Measurements from ENCODE around the gene SRRT. TPM values are rescaled to one million over a fixed set of nuclear protein-coding genes. Genes with fewer than 3 reads are reported as not detected.
A peak's percentile ranks its signal among the peaks of the same experiment; 100 is the strongest.

Gene SRRT
- total and polyA plus RNA-seq, 10 of the 15 experiments (the other 5 are each of a cell fraction or from before 2014, with no cell fraction given), result 11.1 to 254 (median 111) TPM

DNA sequence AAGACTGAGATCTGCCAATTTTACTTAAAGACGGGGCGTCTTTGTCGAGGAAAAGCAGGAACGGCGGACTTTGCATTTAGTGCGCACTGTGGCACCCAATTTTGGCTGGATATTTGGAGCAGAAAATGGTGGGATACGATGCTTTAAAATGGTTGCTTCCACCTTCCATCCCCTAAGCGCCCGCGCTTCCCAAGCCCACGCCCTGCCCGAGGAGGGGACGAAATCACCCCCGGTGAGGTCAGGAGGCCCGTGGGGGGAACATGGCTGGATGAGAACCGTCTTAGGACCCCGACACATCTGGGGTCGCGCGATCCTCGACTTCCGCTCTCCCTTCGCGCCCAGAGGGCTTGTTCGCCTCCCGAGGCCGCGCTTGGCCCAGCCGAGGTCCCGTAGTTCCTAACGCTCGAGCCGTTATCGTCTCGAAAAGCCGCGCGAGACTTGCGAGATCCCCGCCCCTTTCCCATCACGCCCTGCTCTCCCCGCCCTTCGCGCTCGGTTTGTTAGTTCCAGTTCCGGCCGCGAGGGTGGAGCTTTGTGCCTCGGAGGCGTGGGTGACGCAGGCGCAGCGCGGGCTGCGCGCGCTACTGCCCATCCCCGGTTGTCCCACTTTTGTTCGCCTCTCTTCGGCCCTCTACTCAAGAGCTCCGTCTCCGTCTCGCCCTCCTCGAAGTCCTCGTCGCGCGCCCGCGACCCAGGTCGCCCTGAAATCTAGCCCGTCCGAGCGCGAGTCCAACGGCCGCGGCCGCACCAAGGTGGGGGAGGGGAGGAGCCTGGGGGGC lies at the start of gene SRRT (continued):
- TF ChIP-seq SUPT20H (IDR thresholded peaks at IDR 0.05; ENCODE audit: borderline replicate concordance, control insufficient read depth, low read depth, low read length), result no peak
- TF ChIP-seq EGR1 (IDR thresholded peaks at IDR 0.05; ENCODE audit: borderline replicate concordance in 1 of 2, low read depth in 2 of 2, low read length in 2 of 2), result peak in 1 of 2 experiments; percentile 22; a peak in 1 of 3 replicates
- TF ChIP-seq SREBF2 (IDR thresholded peaks at IDR 0.05; ENCODE audit: low read length), result no peak
- TF ChIP-seq CHD1 (IDR thresholded peaks at IDR 0.05; ENCODE audit: low read depth, low read length), result 0 out of 2 replicates have a peak, but pooled peaks have one; percentile 27
- TF ChIP-seq NFXL1 (IDR thresholded peaks at IDR 0.05; ENCODE audit: borderline replicate concordance), result no peak
- TF ChIP-seq BACH1 (IDR thresholded peaks at IDR 0.05; ENCODE audit: borderline replicate concordance), result peak; percentile 62; the same call in 1 of the 2 replicates
- peak; percentile 70 for TF ChIP-seq LARP7 (IDR thresholded peaks at IDR 0.05)
- no peak for TF ChIP-seq RFX5 (IDR thresholded peaks at IDR 0.05; ENCODE audit: low read depth, low read length)
- TF ChIP-seq, protein P1, sequence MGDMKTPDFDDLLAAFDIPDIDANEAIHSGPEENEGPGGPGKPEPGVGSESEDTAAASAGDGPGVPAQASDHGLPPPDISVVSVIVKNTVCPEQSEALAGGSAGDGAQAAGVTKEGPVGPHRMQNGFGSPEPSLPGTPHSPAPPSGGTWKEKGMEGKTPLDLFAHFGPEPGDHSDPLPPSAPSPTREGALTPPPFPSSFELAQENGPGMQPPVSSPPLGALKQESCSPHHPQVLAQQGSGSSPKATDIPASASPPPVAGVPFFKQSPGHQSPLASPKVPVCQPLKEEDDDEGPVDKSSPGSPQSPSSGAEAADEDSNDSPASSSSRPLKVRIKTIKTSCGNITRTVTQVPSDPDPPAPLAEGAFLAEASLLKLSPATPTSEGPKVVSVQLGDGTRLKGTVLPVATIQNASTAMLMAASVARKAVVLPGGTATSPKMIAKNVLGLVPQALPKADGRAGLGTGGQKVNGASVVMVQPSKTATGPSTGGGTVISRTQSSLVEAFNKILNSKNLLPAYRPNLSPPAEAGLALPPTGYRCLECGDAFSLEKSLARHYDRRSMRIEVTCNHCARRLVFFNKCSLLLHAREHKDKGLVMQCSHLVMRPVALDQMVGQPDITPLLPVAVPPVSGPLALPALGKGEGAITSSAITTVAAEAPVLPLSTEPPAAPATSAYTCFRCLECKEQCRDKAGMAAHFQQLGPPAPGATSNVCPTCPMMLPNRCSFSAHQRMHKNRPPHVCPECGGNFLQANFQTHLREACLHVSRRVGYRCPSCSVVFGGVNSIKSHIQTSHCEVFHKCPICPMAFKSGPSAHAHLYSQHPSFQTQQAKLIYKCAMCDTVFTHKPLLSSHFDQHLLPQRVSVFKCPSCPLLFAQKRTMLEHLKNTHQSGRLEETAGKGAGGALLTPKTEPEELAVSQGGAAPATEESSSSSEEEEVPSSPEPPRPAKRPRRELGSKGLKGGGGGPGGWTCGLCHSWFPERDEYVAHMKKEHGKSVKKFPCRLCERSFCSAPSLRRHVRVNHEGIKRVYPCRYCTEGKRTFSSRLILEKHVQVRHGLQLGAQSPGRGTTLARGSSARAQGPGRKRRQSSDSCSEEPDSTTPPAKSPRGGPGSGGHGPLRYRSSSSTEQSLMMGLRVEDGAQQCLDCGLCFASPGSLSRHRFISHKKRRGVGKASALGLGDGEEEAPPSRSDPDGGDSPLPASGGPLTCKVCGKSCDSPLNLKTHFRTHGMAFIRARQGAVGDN (IDR thresholded peaks at IDR 0.05), result peak; percentile 79
- TF ChIP-seq IKZF1 (conservative IDR thresholded peaks at IDR 0.05), result peak; percentile 89
- TF ChIP-seq SP1 (IDR thresholded peaks at IDR 0.05; ENCODE audit: low read depth, low read length), result peak; percentile 76
- TF ChIP-seq IKZF2 (IDR thresholded peaks at IDR 0.05), result peak; percentile 59 to 65
- TF ChIP-seq DPF2 (IDR thresholded peaks at IDR 0.05), result no peak; the same call in 1 of the 2 replicates
- TF ChIP-seq, protein P2, sequence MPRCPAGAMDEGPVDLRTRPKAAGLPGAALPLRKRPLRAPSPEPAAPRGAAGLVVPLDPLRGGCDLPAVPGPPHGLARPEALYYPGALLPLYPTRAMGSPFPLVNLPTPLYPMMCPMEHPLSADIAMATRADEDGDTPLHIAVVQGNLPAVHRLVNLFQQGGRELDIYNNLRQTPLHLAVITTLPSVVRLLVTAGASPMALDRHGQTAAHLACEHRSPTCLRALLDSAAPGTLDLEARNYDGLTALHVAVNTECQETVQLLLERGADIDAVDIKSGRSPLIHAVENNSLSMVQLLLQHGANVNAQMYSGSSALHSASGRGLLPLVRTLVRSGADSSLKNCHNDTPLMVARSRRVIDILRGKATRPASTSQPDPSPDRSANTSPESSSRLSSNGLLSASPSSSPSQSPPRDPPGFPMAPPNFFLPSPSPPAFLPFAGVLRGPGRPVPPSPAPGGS (IDR thresholded peaks at IDR 0.05; ENCODE audit: borderline replicate concordance, insufficient read depth, low read depth, low read length, poor library complexity, severe bottlenecking), result peak; percentile 55
- TF ChIP-seq, protein P3, sequence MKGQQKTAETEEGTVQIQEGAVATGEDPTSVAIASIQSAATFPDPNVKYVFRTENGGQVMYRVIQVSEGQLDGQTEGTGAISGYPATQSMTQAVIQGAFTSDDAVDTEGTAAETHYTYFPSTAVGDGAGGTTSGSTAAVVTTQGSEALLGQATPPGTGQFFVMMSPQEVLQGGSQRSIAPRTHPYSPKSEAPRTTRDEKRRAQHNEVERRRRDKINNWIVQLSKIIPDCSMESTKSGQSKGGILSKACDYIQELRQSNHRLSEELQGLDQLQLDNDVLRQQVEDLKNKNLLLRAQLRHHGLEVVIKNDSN (IDR thresholded peaks at IDR 0.05; ENCODE audit: borderline replicate concordance, extremely low read length, insufficient read depth, low read depth, low read length), result no peak
- TF ChIP-seq, protein P4, sequence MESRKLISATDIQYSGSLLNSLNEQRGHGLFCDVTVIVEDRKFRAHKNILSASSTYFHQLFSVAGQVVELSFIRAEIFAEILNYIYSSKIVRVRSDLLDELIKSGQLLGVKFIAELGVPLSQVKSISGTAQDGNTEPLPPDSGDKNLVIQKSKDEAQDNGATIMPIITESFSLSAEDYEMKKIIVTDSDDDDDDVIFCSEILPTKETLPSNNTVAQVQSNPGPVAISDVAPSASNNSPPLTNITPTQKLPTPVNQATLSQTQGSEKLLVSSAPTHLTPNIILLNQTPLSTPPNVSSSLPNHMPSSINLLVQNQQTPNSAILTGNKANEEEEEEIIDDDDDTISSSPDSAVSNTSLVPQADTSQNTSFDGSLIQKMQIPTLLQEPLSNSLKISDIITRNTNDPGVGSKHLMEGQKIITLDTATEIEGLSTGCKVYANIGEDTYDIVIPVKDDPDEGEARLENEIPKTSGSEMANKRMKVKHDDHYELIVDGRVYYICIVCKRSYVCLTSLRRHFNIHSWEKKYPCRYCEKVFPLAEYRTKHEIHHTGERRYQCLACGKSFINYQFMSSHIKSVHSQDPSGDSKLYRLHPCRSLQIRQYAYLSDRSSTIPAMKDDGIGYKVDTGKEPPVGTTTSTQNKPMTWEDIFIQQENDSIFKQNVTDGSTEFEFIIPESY (IDR thresholded peaks at IDR 0.05), result peak; percentile 82
- 0 out of 4 replicates have a peak, but pooled peaks of 1 of the 2 experiments have one; percentile 20 for TF ChIP-seq ETV6 (conservative IDR thresholded peaks at IDR 0.05 in 1 of 2, IDR thresholded peaks at IDR 0.05 in 1 of 2; ENCODE audit: borderline replicate concordance in 1 of 2, low read depth in 1 of 2)
- no peak for TF ChIP-seq JUND (IDR thresholded peaks at IDR 0.05; ENCODE audit: low read depth, low read length)
- TF ChIP-seq RUNX3 (IDR thresholded peaks at IDR 0.05; ENCODE audit: low read length), result peak; percentile 37; the same call in 1 of the 2 replicates
